ENCODE results near the gene SDC3.

DNA sequence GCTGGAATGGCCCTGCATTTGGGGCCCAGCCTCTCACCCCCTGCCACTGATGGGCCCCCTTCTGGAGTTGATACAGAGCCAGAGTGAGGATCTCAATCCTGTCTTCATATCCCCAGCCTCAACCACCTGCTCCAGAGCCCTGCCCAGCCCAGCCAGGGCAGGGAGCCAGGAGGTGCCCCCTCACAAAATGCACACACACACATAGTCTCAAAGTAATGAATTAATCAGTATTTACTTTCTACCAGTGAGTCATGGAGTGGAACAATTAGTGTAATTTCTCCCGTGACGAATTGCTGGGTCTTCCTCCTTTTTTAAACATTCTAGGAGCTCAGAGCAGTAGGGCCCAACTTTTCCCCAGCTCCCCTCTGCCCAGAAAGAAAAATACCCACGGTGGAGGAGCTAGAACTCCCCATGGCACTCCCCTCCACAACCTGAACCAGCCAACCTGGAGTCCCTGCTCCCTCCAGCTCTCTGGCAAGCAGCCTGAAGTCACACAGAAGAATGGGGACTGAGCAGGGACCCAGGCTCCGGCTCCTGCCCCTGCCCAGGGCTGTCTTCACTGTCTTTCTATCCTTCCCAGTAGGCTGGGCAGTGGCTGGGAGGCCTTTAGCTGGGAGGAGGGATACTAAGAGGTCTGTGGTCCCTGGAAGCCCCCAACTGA, 29.3 kb downstream of the SDC3 start:
- TF ChIP-seq, protein P1, sequence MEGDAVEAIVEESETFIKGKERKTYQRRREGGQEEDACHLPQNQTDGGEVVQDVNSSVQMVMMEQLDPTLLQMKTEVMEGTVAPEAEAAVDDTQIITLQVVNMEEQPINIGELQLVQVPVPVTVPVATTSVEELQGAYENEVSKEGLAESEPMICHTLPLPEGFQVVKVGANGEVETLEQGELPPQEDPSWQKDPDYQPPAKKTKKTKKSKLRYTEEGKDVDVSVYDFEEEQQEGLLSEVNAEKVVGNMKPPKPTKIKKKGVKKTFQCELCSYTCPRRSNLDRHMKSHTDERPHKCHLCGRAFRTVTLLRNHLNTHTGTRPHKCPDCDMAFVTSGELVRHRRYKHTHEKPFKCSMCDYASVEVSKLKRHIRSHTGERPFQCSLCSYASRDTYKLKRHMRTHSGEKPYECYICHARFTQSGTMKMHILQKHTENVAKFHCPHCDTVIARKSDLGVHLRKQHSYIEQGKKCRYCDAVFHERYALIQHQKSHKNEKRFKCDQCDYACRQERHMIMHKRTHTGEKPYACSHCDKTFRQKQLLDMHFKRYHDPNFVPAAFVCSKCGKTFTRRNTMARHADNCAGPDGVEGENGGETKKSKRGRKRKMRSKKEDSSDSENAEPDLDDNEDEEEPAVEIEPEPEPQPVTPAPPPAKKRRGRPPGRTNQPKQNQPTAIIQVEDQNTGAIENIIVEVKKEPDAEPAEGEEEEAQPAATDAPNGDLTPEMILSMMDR (IDR thresholded peaks at IDR 0.05; ENCODE audit: insufficient read depth, low read depth, low read length), result no peak
- no peak for TF ChIP-seq EZH2 (IDR thresholded peaks at IDR 0.05; ENCODE audit: insufficient read depth, low read length)

Data from astrocyte (in vitro differentiated cells and primary cell).